ENCODE results near the gene HTR6.

- no peak for TF ChIP-seq CTCF (IDR thresholded peaks at IDR 0.05)
- no peak for TF ChIP-seq POLR2A (IDR thresholded peaks at IDR 0.05)
These were observed 48.2 kb upstream of the HTR6 start for GRCh38 chr1:19616489-19616888.
